ENCODE data around the gene NUDT16L1.
"Not testable (repeated sequence)": the region's sequence is repeated elsewhere in the genome, so short reads cannot be mapped to it uniquely, and the experiment has no call there.

The NUDT16L1 gene

GRCh38 chr16:4723071-4723767, 29.9 kb downstream of the NUDT16L1 start:
- DNase-seq (ENCODE audit: low spot score): no peak

DNA sequence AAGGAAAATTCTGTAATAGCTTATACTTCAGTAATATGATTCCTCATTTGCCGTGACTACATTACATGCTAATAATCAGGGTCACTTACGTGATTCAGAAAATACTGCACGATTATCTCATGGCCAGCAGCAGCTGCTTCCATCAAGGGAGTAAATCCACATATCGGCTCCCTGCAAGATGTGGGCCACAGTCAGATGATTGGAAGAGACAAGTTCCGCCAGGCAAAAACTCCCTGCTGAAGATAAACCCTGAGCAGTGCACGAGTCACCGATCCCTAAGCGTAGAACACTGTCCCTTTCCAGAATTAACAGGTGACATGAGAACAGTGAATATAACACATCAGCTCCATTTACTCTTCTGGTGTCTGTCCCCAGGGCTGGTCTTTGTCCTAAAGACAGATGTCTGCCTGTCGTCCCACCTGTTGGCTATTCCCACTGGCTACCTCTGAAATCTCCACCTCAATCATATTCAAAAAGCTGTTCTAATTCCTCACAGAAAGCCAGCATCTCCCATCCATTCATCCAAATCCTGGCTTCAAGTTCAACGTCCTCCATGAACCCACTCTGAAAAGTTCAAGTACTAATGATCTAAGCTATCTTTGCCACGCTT, 31.4 kb downstream of the NUDT16L1 start:
- DNase-seq (ENCODE audit: low spot score): no peak

- no peak for DNase-seq (ENCODE audit: low spot score)
Observed at GRCh38 chr16:4726616-4727015, 33.3 kb downstream of the NUDT16L1 start.

GRCh38 chr16:4728676-4729075, 35.3 kb downstream of the NUDT16L1 start:
- no peak for DNase-seq (ENCODE audit: low spot score)

- DNase-seq (ENCODE audit: low spot score): no peak
Observed at GRCh38 chr16:4729876-4730275, 36.5 kb downstream of the NUDT16L1 start.

DNA sequence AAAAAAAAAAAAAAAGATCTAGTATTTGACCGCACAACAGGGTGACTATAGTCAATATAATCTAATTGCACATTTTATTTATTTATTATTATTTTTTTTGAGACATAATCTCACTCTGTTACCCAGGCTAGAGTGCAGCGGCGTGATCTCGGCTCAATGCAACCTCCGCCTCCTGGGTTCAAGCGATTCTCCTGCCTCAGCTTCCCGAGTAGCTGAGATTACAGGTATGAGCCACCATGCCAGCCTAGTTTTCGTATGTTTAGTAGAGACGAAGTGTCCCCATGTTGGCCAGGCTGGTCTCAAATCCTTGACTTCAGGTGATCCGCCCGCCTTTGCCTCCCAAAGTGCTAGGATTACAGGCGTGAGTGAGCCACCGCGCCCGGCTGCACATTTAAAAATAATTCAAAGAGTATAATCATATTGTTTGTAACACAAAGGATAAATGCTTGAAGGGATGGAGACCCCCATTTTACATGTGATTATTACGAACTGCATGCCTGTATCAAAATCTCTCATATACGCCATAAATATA, 39.9 kb downstream of the NUDT16L1 start:
- DNase-seq (ENCODE audit: low spot score): no peak

DNA sequence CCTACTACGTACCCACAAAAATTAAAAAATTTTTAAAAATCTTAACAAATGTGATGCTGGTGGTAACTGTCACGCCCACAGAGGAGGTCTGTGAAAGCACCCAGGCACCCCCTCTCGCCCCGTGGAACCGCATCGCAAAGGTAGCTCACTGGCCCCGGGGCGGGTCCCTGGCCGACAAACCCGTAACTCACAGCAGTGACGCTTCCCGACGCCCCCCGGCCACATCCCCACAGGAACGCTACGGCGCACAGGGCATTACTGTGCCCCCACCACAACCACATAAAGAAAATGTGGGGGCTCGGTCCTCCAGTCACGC, 40.3 kb downstream of the NUDT16L1 start:
- DNase-seq (ENCODE audit: low spot score): no peak

DNA sequence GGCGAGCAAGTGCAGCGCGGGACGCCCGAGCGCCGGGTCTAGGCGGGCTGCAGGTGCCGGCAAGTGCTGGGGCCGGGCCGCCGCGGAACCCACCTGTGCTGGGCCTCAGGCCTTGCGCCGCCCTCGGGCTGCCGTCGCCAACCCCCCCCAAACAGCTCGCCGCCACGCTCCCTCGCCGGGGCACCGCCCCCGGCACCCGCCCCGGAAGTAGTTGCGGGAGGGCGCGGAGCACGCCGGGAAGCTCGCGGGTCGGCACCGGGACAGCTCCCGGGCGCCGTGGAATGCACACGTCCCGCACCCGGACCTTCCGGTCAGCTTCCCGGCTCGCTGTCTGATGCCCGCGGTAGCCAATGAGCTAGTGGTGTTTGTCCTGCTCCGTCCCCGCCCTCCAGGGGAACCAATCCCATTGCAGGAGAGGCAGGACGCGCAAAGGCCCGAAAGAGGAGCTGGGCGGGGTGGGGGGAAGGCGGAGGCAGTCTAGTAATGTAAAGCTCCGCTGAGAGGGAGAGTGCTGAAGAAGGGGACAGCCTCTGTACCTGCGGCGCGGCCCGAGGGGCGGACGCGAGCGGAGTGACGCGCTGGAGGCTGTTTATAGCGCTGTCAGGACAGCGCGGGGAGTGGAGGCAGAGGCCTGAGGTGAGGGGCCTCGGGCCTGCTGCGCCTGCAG, 40.8 kb downstream of the NUDT16L1 start, which contains the start of the genes ANKS3 and DNAAF8:
Gene ANKS3, minus strand, starts transcription at position 209 of the 667 bp plus-strand sequence. CDS start 4,122 bp downstream, outside the sequence.
Gene DNAAF8, plus strand, starts transcription at position 475 of the 667 bp plus-strand sequence. CDS start 1,978 bp downstream, outside the sequence.
- DNase-seq (ENCODE audit: low spot score): peak; percentile 95

DNA sequence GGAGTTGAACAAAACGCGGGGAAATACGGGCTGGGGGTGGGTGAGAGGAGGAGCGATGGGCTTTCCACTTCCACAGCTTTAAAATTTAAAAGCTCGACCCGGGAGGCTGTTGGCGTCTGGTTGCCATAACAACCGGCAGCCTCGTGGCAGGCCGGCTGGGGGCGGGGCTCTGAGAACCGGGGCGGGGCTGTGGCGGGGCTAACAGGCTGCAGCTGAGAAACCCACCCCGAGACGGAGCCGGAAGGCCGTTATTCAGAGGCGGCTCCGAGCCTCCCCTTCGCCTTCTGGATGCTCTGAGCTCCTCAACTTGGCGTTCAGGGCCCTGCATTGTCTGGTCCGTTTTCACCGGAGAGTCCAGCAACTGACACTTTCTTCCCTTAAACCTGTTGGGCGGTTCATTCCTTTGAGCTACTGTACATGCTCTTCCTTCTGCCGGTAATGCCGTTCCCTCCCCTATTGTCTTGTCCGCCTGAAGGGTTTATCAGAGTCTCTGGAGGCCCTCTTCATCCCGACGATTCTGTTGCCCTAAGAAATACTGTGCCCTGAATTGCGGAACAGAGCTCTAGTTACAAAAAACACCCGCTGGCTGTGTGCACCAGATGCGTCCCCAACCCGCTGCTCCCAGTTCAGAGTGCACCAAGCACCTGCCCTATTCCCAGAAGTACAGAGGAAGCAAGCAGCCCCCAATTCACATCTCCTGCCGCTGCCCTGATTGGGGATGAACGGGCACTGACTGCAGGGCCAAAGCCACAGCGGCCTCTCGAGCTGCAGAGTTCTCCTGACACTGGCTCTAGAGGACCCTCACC, 41.6 kb downstream of the NUDT16L1 start:
- DNase-seq (ENCODE audit: low spot score): peak; percentile 78

DNA sequence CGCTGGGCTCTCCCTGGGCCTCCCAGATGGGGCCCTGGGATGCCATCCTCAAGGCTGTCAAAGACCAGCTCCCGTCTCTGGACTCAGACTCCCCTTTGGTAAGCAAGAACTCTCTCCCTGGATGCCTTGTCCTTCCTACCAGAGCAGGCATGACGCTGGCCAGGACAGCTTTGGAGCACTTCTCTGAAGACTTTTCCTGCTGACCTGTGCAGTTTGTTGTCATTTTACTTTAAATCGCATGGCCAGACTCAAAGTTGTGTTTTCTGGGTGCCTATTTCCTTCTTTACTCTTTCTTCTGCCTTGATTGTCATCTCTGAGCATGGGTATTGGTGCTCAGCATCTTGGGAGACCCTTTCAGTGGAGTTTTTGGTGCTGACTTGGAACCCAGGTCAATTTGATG, 43.2 kb downstream of the NUDT16L1 start:
- no peak for DNase-seq (ENCODE audit: low spot score)

DNA sequence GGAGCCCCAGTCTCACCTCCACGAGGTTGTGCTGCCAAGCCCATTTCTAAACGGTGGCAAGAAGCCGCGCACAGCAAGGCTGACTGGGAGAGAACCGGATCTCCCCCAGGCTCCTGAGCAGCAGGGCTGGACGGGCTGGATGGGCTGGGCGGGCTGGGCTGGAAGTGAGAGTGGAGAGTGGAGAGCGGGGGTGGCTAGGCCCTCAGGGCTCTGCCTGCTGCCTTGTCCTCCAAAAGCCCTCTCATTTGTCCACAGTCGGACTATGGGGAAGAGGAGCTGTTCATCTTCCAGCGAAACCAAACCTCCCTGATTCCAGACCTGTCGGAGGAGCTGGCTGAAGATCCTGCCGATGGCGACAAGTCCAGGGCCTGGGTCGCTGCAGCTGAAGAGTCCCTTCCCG, 44.2 kb downstream of the NUDT16L1 start:
- DNase-seq (ENCODE audit: low spot score): no peak

DNA sequence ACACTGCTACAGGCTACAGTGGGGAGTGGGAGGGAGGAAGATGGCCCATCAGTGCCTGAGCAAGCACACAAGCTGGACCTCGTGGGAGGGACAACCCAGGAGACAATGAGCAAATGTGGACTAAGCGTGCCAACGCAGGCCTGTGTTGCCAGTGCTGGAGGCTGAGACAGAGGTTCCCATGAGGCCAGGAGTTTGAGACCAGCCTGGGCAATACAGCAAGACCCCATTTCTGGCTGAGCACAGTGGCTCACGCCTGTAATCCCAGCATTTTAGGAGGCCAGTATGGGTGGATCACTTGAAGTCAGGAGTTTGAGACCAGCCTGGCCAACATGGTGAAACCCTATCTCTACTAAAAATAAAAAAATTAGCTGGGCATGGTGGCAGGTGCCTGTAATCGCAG, 45.0 kb downstream of the NUDT16L1 start:
- not testable (repeated sequence) for DNase-seq (ENCODE audit: low spot score)

GRCh38 chr16:4743226-4743878, 50.0 kb downstream of the NUDT16L1 start:
- DNase-seq (ENCODE audit: low spot score): no peak

GRCh38 chr16:4744555-4745273, 51.4 kb downstream of the NUDT16L1 start:
- DNase-seq (ENCODE audit: low spot score): no peak

GRCh38 chr16:4745274-4745569, 51.9 kb downstream of the NUDT16L1 start:
- no peak for DNase-seq (ENCODE audit: low spot score)

Measured in putamen (tissue), 1 donor.